ENCODE measurements around the gene SIN3B.
A peak's percentile ranks its signal among the peaks of the same experiment; 100 is the strongest.

The SIN3B gene

DNA sequence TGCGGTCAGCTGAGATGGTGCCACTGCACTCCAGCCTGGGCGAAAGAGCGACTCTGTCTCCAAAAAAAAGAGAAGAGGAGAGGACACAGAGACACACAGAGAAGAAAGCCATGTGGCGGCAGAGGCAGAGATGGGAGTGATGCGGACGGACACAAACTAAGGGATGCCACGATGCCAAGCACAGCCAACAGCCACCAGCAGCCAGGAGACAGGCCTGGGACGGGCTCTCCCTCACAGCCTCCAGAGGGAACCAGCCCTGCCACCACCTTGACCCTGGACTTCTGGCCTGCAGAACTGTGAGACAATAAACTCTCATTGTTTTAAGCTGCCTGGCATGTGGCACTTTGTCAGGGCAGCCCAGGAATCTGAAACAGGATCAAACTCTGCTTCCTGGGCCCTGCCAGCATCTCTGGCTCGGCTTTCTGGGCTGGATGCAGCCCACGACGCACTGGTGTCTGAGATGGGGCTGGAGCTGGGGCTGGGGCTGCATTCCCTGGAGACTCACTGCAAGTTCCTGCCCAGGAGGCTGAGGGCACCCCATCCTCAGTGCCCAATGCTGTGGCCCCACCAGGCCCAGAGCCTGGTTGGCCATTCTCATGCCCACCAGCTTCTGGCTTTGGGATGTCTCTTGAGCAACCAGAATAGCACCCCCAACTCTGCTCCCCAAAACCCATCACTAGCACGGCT, 62.6 kb downstream of the SIN3B start:
- DNase-seq = no peak

DNA sequence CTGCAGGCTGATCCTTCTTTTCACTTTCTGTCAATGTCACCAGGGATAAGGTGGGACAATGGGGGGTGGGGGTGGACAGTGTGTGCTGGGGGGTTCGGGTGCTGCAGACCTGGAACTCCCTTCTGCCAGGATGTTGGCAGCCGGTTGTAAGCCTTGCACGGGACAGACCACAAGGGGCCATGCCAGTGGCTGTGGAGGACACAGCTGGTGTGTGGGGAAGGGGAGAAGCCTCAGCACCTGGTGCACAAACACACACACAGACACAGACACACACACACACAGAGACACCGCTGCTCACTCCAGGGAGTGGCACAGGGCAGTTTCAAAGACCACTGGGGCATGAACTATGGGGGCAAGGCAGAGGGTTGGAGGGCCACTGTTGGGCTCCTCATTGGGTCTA, 63.2 kb downstream of the SIN3B start:
- DNase-seq = no peak

- no peak for DNase-seq
Measured at GRCh38 chr19:16892868-16893685, 63.9 kb downstream of the SIN3B start.

DNA sequence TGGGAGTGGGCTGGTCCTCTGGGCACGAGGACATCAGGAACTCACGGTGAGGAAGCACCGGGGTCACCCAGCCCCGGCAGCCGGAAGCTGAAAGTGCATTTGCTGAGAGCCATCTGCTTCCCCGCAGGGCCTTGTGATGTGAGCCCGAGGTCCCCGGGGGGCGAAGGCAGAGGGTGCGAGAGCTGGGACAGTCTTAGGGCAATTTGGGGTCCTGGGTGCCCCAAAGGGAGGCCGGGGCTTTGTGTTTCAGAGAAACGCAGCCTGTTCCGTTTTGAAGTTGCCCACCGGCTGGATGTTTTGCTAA, 64.4 kb downstream of the SIN3B start:
- no peak for DNase-seq

- DNase-seq = no peak
Measured at GRCh38 chr19:16894080-16894479, 64.9 kb downstream of the SIN3B start.

DNA sequence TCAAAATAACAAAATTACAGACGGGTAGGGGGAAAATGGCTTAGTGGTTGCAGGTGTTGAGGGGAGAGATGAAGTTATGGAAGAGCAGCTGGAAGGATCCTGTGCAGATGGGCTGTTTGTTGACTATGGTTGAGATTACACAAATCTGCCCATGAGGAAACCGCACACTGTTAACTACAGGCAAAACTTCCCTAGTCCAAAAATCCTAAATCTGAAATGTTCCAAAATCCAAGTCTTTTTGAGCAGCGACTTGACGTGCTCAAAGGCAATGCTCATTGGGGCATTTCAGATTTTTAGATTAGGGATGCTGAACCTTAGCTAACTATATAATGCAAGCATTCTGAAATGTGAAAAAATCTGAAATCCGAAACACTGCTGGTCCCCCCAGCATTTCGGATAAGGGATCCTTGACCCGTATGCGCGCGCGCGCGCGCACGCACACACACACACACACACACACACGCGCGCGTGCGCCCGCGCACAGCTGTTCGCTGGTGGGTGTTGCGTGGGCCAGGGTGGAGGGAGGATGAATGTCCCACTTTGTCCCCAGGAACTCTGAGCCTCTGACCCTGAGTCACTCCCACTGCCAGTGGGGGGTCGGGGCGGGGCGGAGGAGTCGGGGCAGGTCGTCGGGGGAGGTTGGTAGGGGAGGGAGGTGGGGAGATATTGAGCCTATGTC, 66.4 kb downstream of the SIN3B start:
- no peak for DNase-seq

DNA sequence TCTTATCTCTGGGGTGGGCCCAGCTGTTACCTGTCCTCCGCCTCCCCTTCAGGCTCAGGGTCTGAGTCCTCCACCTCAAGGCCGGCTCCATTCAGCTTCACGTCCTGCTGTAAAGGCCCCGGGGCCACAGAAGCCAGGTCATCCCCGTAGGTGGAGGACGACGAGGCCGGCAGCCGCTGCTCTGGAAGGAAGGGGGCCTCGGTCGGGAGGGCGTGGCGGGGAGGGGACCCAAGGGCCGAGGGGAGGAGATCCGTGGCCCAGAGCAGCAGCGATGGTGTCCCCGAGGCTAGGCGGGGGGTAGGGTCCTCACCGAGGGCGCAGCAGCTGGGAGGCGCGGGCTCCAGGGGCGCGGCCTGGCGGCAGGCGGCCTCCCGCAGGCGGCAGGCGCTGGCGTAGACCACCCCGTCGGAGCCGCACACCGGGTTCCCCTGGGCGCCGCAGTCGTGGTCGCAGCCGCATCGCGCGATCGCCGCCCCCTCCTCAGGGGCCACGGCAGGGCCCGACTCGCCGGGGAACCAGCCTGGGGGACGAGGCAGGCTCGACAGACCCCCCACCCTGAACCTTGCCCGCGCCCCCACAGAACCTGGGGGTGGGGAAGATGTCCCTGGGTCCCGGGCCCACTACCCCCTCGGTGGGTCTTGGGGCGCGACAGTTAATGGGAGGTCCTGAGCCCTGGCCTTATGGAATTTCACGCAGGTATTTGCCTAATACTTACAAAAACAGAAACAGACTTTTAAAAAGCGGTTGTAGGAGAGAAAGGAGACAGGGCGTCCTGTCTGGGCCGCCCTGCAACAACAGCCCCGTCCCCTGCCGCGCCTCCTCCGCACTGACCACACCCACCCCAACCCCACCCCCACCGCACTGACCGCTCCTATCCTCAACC, 67.2 kb downstream of the SIN3B start:
- peak; percentile 60 for DNase-seq

- peak; percentile 75 for DNase-seq
Measured at GRCh38 chr19:16897029-16897855, 68.0 kb downstream of the SIN3B start.

DNA sequence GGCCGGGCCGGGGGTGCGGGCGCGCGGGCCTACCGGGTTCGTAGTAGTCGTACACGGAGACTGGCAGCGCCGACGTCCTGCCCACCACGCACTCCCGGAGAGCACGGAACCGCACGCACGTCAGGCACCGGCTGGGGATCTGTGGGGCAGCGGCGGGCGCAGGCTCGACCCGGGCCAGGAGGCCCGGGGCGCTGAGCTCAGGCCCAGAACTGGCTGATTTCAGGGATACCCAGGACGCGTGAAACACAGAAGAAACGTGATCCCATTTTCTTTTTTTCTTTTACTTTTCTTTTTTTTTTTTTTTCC, 68.6 kb downstream of the SIN3B start:
- DNase-seq = no peak

DNA sequence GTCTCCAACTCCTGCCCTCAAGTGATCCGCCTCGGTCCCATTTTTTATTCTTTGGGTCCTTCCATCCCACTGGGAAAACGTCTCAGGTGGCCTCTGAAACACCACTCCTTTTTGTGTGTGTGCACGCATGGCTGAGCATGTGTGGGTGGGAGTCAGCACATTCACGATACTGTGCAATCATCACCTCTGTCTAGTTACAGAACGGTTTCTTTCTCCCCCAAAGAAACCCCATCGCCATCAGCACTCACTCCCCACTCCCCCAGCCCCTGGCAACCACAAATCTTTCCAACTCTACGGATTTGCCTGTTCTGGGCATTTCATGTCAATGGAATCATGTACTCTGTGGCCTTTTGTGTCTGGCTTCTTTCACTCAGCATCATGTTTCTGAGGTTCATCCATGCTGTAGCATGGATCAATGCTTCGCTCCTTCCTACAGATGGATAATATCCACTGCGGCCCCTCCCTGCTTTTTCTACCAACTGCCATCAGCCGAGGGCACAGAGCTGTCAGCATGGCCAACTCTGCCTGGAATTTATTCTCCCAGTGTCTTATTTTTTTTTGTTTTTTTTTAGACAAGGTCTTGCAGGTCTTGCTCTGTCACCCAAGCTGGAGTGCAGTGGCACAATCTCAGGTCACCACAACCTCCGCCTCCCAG, 69.3 kb downstream of the SIN3B start:
- DNase-seq = no peak

DNA sequence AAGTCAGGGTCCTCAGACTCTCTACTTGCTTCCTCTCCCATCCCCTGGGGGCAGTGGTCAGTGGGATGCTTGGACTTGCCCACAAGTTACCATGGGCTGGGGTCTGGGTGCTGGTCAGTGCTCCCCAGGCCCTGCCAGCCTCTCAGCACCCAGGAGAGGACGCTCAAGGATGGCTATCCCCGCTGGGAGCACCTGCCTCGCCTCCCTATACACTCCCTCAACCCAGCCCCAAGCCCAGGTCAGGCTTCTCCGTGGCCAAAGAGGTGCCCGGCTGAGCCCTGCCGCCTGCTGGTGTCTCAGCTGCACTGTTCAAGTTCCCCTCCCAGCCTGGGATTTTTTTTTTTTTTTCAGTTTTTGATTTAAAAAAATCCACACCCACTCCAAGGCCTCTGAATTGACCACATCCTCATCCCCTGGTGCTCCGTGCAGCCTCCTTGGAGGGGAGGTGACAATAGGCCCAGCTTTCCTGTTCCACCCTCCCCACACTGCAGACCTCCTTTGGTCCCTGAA, 70.4 kb downstream of the SIN3B start:
- DNase-seq = peak; percentile 78

DNA sequence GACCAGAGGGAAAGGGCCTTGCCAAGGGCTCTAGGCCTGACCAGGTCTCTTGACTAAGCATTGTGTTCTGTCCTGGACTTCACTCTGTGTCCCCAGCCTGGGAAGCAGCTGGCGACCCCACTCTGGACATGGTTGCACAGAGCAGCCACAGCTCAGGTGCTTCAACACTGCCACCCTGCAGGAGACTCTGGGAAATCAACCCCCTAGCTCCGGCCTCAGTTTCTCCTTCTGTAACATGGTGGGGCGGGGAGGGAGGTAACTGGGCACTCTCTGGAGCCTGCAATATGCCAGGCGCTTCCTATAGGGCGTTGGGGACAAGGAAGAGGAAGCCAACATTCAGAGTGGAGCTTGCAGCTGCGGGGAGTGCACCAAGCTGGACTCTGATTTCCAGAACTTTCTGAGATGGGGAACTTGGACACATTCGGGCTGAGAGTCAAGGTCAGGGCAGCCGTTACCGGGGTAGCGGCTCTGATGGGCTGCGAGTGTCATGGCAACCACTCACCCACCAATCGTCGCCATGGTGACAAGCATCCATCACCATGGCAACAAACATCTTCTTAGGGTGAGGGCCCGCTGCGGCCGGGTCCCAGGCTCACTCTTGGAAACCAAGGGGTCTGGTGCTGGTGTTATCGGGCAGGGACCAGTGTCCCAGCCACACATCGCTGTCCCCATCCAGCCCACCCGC, 72.4 kb downstream of the SIN3B start:
- no peak for DNase-seq

DNA sequence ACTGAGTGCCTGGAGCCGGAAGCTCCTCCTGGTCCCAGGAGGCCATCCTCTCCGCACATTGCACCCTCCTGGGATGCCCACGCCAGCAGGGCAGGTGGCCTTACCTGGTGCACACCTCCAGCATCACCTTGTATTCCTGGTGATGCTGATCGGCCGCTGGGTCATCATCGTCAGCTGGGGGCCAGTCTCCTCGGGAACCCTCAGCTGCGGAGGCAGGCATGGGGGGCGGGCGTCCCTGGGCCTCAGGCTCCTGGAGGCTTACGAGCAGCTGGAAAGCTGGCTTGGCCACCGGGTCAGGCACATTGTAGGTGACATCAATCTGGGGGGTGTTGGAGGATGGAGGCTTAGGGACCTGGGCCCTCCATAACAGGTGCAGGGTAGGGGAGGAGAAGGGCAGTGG, 73.3 kb downstream of the SIN3B start:
- no peak for DNase-seq

DNA sequence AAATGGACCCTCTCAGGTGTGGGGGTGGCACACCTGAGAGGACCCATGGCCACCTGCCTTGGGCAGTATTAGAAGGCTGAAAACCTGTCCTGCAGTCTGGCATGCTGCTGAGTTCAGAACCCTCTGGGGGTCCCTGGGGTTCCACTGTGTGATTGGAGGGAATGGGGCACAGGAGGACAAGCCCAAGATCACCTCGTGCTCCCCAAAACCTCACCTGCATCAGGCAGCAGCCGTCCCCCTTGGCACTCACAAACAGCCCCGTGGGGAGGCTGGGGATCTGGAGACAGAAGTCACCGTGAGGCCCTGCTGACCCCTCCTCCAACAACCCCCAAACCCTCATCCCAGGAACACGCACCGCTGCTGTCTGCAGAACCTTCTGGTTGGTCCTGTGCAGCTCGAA, 74.1 kb downstream of the SIN3B start:
- no peak for DNase-seq

DNA sequence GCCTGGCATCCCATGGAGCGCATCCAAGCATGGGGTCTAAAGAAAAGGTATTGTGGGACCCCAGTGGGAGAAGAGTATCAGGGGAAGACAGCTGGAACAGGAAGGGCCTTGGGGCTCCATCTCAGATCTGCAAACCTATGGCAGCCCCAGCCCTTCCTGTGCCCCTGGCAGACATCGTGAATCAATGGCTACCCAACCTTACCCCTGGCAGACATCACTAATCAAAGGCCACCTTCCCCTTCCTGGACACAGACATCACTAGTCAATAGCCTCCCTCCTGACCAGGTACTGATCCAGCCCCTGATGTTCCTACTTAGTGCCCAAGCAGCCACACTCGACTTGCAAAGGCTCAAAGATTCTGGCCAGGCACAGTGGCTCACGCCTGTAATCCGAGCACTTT, 75.4 kb downstream of the SIN3B start:
- no peak for DNase-seq

- no peak for DNase-seq
Measured at GRCh38 chr19:16908759-16909158, 79.6 kb downstream of the SIN3B start.

- DNase-seq = no peak
Measured at GRCh38 chr19:16911046-16911445, 81.8 kb downstream of the SIN3B start.

GRCh38 chr19:16912780-16913179, 83.6 kb downstream of the SIN3B start:
- DNase-seq = no peak

GRCh38 chr19:16914421-16914820, 85.2 kb downstream of the SIN3B start:
- no peak for DNase-seq

- DNase-seq = no peak
Measured at GRCh38 chr19:16915135-16915534, 85.9 kb downstream of the SIN3B start.

GRCh38 chr19:16915734-16916133, 86.5 kb downstream of the SIN3B start:
- DNase-seq = no peak

Measured in MV-4-11 (cell line).